Right lobe of liver (tissue), 4 donors: Measurements from ENCODE around the gene ERGIC1.

ENCODE experiments used
- CTCF ChIP-seq, 4 donors: fragments of 200-600 bp in 3 of 4; fragments of 450-650 bp in 1 of 4; IDR thresholded peaks; one replicate each; pipeline versions ENCODE4 v1.5.1 to v1.8.0; 2016 to 2022; ENCODE audit warnings: antibody characterized with exemption in 4 of 4, mild to moderate bottlenecking in 2 of 4
- POLR2A ChIP-seq: fragments of 450-650 bp; IDR thresholded peaks from one replicate; pipeline ENCODE4 v1.6.1; 2017; ENCODE audit warnings: antibody characterized with exemption, mild to moderate bottlenecking
- donor health status: DM: no; HTN: no; CAD: no.
- donor health status: DM: no; HTN: no; CAD: no.
- donor health status: DM: no; HTN: yes; CAD: no.

- TF ChIP-seq POLR2A (no peak), CTCF (IDR thresholded peaks at IDR 0.05) (no peak)
Observed at GRCh38 chr5:172875505-172876279, 41.6 kb downstream of the ERGIC1 start.
